Midbrain (tissue), 1 donor: Measurements from ENCODE around the gene WWOX.

Source experiments
- DNase-seq: peaks from one replicate; lab custom pipeline; 2025; lab: John Stamatoyannopoulos, UW

The WWOX gene

DNA sequence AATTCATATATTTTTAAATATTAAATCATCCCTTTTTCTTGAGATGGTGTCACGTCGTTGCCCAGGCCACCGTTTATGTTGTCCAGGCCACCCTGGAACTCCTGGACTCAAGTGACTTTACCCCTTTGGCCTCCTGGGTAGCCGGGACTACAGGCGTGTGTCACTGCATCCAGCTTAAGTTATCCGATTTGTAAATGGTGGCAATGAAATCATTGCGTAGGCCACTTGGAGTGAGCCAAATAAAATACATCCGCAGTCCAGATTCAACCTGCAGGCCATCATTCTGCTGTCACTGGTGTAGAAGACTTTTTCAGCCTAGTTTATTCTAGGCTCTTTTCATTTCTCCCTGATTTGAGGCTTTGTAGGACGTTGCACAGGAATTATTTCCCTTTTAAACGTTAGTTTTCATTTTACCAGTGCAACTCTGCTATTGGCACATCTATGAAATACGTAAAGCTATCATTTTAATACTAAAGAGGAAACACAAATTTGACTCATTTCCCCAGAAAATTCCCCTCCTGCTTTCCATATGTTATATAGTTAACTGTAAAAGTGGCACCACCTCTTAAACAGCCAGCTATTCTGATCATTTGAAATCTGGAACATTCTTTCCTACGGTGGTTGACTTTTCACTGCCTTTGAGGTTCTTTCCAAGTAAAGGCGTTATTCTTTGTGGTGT lies 1051.3 kb downstream of the WWOX start:
- no peak for DNase-seq

DNA sequence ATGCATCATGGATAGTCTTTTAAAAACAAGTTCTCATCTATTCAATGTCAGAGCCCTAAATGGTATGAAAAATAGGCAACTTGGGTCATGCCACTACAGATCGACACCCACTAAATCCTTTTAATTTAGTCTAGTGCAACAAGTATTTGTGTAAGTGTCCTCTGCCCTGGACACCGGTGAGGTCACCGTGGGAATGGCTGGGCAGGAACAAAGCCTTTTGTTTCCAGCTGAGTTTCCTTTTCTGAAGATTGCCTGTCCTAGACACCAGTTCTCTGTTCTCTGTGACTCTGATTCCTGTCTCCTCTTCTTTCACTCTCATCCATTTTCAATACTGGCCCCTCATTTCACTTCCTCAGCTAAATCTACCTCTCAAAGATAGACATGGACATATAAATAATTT lies 1054.6 kb downstream of the WWOX start:
- DNase-seq: peak; percentile 19

DNA sequence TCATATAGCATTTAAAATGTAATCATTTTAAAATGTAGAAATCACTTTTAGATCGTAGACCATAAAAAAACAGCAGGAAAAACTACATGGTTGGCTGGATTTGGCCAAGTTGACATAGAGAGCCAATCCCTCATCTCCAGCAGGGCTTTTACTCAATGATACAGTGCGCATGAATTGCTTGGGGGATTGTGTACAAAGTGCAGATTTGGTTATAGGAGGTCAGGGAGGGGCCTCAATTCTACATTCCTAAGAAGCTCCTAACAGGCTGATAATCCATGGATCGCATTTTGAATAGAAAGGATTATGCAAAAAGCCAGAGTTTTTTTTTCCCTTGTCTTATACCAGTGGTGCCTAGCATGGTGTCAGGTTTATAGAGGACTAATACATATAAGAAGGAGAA lies 1056.0 kb downstream of the WWOX start:
- DNase-seq: no peak

DNA sequence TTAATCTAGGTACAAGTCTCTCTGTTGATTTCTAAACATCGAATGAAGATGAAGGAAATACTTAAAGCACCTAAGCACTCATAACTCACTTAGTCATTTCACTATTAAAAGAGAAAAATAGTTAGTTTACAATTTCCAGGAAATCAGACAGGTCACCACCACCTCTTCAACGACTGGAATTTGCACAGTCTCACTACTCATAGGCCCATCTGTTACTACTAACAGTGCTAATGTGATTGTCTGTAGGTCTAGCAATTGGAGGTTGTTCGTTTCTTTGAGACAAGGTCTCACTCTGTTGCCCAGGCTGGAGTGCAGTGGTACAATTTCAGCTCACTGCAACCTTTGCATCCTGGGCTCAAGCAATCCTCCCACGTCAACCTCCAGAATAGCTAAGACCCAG lies 1056.5 kb downstream of the WWOX start:
- no peak for DNase-seq

DNA sequence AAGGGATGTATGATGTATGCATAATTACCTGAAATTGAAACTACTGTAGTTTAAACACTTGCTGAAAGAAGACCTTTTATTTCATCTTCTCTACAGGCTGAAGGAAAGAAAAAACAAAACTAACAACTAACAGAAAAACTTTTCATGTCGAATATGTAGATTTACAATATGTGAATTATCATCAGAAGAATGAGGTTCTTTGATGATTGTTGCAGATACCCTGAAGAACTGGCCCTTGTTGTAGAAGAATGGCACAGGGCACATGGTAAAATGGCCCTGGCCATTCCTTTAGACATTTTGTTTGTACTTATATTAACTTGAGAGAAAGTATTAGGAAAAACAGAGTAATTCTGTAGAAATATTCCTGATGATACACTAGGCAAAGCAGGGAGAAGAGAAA lies 1057.3 kb downstream of the WWOX start:
- no peak for DNase-seq

DNA sequence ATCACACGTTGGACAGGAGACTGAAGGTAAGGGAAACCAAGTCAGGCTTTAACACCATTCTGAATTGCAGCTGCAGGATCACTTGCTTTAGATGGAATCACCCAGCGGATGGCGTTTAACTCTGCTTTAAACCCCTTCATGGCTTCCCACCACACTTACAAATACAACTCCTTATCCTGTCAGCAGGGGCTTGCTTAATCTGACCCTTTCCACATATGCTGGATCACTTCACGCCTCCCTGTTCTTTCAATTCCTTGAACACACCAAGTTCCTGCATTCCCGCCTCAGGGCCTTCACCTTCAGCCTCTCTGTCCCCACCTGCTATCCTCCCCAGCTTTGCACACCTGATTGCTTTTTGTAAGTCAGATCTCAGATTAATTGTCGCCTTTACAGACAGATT lies 1058.9 kb downstream of the WWOX start:
- no peak for DNase-seq

DNA sequence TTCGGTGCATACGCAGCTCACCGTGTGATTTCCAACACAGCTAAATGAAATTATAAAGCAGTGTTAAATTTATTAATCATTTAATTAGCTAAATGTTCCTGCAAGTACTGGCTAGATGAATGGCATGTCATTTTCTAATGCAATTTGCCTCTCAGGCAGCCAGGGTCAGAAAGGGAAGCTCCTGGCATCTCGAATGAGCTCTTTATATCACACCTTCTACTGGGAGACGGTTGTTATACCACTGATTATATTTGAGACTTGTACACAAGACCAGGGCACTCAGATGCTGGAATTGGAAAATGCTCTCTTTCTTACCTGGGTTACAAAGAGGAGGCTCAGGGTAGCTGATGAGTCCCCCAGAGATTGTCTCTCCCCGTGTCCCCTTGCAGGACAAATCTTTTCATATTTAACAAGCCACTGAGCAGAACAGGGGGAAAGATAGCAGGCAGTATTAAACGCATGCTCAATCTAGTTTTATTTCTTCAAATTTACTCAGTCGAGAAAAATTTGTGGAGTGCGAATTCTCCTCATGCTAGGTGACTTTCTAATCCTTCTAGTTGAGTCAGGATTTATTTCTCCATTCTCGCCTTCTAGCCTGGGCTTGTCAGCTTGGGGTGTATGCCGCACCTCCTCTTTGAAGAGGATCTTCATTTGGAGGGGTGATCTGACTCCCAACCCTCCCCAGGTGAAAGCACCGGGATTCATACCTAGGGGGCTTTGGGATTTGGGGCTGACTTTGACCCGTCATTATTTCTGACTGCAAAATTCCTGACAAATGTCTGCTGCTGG lies 1060.0 kb downstream of the WWOX start:
- DNase-seq: no peak

DNA sequence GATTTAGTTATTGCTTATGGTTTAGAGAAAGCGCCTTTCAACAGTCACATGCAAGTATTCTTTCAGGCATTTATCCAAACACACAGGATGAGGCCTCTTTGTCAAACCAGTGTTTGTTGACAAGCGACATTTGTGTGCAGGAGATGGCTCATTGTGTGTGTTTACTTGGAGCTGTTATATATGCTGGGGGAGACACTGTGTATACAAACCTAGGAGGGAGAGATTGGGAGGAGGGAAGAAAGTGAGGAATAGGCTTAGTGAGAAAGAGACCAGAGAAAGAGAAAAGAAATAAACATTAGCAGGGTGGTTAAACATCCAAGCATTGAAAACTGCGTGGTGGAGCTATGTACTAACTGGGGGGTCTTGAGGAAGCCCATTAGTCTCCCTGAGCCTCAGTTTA lies 1063.5 kb downstream of the WWOX start:
- no peak for DNase-seq

DNA sequence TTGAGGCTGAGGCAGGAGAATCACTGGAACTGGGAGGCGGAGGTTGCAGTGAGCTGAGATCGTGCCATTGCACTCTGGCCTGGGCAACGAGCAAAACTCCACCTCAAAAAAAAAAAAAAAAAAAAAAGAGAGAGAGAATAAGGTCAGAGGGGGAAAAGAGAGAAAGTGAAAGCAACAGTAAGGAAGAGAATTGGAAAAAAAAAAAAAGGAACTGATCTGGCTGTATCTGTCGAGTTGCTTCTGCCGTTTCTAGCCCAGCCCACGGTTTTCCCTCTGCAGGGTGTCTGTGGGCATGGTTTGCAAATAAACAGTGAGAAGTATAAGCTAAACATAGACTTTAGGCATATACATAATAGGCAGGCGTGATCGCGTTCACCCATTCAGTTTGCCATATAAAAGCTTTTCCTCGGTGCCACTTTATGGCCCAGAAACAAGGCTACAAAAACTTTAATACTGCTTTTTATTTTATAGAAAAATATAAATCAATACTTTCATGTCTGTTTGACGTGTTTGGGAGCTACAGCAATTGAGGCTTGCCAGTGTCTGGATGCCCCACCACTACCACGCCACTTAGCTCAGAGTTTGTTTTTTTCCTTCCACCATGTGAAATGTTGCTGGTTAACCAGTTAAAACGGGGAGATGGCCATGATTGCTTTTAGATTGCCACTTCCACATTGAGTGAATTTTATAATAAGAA lies 1064.4 kb downstream of the WWOX start:
- DNase-seq: no peak

DNA sequence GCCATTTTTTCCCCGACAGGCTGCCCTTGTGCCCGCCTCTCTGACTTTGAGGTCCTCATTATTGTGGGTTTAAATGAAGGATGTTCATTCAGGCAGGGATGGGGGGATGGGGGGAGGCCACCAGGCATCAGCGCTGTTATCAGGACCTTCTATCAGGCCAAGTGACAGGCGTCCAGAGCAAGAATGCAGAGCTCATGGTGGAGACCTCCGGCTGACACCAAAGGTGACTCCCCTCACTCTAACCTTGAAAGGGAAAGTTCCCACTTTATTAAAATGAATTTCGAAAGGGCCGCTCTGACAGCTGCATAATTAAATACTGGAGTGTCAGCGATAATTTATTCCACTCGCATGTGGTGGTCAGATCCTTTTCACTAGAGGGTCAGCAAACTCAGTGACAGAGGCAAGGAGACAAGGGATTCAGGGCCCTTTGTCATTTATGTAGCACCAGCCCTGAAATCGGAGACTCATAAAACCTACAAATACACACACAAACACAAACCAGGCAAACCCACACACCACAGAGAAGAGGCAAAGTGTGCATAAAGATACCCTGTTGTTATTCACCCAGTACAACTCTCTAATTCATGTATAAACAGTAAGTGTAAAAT lies 1065.0 kb downstream of the WWOX start:
- no peak for DNase-seq

DNA sequence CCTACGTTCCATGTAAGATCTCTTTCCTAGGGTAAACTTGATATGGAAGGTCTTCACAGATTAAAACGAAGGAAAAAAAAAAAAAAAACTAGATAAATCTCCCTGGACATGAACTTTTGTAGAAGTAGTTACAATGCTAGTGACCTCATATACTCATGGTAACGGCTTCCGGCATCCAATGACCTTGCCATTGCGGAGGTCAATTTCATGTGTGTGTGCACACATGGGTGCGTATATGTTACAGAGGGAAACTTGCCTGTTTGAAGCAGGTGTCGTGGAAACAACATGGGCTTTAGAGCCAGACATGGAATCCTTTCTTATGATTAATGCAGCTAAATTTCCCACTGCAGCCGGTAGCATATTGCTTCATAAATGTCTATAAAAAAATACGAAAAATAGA lies 1065.6 kb downstream of the WWOX start:
- DNase-seq: no peak

DNA sequence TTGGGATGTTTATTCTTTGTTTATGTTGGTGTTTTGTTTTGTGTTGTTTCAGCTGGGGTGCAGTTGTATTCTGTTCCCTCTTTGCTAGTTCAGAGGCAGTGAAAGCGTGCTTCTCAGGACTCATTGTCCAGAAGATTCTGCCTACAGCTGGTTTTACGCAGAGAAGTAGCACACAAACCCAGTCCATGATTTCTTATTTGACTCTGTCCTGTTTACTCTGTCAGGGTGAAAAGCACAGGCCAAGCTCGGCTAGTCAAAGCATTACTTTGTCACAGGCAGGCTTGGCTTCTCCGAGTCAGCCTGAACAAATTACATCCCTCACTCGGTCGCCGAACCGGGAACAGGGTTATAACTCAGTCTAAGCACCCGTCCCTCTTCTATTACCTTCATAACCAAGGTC lies 1066.1 kb downstream of the WWOX start:
- no peak for DNase-seq

DNA sequence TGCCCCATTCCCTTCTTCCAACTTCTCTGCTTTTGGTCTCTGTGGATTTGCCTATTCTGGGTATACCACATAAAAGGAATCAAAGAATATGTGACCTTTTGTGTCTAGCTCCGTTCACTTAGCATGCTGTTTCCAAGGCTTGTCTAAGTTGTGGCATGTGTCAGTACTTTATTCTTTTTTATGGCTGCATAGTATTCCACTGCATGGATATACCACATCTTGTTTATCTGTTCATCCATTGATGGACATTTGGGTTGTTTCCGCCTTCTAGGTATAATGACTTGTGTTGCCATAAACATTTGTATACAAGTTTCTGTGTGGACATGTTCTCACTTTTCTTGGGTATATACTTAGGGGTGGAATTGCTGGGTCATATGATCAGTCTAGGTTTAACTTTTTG lies 1068.4 kb downstream of the WWOX start:
- DNase-seq: no peak

DNA sequence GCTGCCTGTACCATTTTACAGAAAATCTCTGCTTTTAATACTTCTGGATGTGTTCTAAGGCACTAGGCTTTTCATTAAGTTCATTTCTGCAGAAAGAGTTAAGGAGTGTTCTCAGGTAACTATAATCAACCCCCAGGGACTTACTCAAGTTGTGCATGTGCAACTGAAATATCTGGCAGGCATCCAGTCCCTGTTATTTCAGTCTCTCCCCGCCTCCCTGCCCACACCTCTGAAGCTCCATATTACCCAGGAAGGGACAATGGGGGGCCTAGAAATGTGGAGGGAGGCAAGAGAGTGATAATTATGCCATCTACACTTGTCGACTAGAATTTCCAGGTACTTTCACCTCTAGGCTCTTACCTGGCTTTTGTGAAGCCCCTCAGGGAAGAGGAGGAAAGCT lies 1068.9 kb downstream of the WWOX start:
- DNase-seq: no peak

DNA sequence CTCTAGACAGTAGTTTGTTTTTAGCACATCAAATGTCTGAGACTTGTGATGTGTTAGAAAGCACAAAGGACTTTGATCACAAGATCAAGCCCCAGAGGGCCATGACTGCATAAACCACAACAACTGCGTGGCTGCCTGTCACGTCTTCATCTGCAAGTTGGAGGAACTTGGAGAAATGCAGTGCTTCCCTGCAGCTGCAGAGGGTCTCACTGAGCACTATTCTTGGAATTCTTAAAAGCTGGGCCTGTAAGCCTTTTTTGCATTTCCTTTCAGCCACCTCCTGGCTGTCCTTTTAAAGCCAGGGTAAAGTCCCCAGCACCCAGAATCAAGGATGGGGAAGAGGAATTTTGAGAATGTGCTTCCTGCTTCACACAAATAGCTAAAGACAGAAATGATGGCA lies 1069.8 kb downstream of the WWOX start:
- no peak for DNase-seq

DNA sequence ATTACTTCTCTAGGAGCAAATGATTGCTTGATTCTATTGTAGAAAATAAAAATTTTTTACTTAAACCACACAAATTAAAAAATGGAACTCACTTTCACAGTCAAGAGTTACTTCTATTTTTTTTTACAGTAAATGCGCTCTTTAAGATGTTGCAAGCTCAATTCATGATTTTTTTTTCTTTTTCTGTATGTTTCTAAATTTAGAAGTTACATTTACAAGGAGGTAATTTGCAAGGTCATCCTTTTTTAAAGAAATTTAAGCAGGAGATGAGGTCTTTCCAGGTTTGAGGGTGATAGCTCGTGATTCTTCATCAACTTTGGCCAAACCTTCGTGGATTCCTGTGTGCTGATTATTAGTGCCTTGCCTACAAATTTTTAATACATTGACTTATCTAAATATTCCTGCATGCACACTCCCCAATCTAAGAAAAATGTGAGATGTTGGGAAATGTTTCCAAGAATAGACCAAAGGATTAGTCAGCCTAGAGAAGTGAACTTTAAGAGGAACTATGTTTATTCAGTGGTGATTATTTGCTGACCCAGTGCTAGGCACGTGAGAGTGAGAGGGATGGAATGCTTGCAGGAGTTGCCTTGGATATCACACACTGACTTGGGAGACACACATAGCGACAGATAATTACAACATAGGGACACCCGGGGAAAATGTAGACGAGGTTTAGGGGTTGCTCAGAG lies 1071.2 kb downstream of the WWOX start:
- no peak for DNase-seq

DNA sequence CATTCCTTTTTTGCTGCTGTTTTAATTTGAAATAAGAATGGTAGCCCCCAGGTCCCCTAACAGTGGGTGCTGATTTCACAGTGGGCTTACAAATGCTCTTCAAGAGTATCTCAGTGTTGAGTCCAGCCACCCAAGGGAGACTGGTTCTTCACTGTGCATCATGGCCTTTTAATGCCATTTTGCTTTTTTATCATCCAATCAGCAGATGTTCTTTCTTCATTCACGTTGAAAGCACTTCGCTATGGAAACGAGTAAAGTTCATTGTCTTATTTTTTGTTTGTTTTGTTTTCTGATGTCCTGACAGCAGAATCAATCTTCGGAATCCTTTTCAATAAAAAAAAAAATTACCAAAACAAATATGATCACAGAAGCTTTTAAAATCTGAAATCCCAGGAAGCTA lies 1072.0 kb downstream of the WWOX start:
- DNase-seq: no peak

DNA sequence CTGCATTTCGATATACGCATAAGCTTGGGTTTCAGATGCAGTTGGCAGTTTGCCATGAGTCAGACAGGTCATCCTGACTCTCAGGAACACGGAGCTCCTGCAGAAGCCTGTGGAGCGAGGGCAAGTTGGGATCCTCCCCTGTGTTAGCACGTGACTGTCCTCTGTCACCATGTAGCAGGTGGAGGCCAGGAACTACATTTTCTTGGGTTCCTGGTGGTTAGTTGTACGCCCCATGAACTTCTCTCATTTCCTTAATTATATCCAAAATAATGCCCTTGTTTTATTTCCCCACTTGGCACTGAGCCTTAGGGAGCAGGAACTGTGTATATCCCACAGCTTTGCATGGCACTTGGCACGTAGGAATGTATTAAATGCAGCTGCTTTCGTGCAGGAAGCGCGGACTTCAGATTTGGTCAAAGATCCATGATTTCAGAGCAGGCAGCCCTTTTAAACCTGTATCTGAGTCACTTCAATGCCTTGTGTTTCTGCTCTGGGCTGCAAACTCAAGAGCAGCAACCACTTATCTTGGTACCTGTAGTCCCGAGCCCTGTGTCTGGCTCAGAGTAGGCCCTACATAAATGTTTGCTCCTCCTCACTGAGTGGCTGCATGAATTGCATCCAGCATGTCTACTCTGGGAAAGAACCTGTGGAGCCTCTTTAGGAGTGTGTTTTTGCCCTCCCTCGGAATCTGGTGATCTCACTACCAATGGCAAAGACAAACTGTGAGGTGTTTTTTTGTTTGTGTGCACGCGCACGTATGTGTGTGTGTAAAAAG lies 1072.7 kb downstream of the WWOX start:
- DNase-seq: no peak

DNA sequence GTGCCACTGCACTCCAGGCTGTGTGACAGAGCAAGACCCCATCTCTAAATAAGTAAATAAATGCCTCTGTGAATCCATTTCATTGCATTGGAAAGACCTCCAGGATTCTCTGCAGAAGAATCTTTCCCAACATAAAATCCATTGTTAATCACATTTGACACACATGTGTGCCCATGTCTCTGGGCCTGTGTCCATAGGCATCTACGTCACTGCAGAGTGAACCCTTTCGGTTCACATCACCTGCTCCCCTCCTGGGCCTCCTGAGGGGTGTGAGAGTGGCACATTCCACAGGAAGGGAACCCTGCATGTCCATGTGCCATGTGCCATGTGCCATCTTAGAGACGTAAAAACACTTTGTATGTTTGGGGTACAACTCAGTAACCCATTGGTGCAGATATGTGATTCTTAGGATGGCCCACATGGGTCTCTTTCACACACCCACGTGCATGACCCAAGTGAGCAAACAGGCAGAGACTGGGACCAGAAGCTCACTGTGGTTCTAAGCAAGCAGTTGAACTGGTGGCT lies 1073.6 kb downstream of the WWOX start:
- DNase-seq: no peak

DNA sequence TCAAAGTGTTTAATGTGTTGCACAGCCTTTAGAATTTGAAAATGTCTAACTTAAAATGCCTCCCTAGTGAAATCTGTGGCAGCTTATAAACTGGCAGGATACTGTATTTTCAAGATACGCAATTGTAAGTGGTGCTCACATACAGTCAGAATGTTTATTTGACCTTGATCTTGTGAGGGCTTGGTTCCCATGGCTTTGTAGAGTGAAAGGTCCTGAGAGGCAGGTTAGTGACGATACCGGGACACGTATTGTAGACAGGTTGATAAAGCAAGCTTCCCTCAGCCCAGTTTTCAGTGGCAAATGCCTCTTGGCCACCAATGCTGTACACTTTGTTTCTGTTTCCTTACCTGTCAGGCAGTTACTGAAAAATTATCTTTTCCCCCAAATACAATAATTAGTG lies 1074.5 kb downstream of the WWOX start:
- DNase-seq: no peak
